Activated B cell treated with CpG ODN at 0.5 μM for 24 hours (primary cell): ENCODE results near the gene SPEF1. TPM values are rescaled to one million over a fixed set of nuclear protein-coding genes. Genes with fewer than 3 reads are reported as not detected.

Experiments
- ATAC-seq: fragments of 200-7000 bp; cut with Tn5 transposase; one replicate; pipeline ENCODE4 v1.10.0; 2021; ENCODE audit warnings: low read depth, mild to moderate bottlenecking, moderate library complexity
- CTCF ChIA-PET: fragments of 350-600 bp; sonication (Branson Sonifier 250); formaldehyde crosslinking; loops from one replicate; lab custom pipeline; 2021; ENCODE audit warnings: antibody characterized with exemption; lab: Charles Lee
- POLR2A ChIA-PET: fragments of 350-600 bp; sonication (Branson Sonifier 250); formaldehyde crosslinking; loops from one replicate; lab custom pipeline; 2021; ENCODE audit warnings: antibody characterized with exemption; lab: Charles Lee
- DNase-seq: peaks from one replicate; pipeline ENCODE4 v3.0.0; 2022
- H3K27ac Mint-ChIP-seq: one replicate; pipeline ENCODE4 v1.8.0; 2020; ENCODE audit warnings: mixed read lengths
- H3K27me3 Mint-ChIP-seq: one replicate; pipeline ENCODE4 v1.8.0; 2021; ENCODE audit warnings: mixed read lengths
- H3K36me3 Mint-ChIP-seq: one replicate; pipeline ENCODE4 v1.8.0; 2021; ENCODE audit warnings: low read depth, mixed read lengths
- H3K4me1 Mint-ChIP-seq: one replicate; pipeline ENCODE4 v1.8.0; 2021; ENCODE audit warnings: mixed read lengths
- H3K4me3 Mint-ChIP-seq: one replicate; pipeline ENCODE4 v1.8.0; 2020; ENCODE audit warnings: mild to moderate bottlenecking, mixed read lengths
- H3K9me3 Mint-ChIP-seq: one replicate; pipeline ENCODE4 v1.8.0; 2020; ENCODE audit warnings: mixed read lengths
- intact Hi-C: fragments of 100-400 bp; cut with micrococcal nuclease; formaldehyde crosslinking; loops from one replicate; pipeline ENCODE4 v1.15.1; 2024
- total RNA-seq: library from RNA; stranded (reverse); gene quantifications from 2 replicates; pipeline ENCODE4 v1.2.3, GENCODE V29; 2022
- TF ChIP-seq, protein P1 (sequence below): fragments of 200-600 bp; IDR thresholded peaks from one replicate; pipeline ENCODE4 v1.8.0; 2022; ENCODE audit warnings: antibody characterized with exemption, mild to moderate bottlenecking

The SPEF1 gene
- total RNA-seq, 1 donor from 2014 or later = not detected

DNA sequence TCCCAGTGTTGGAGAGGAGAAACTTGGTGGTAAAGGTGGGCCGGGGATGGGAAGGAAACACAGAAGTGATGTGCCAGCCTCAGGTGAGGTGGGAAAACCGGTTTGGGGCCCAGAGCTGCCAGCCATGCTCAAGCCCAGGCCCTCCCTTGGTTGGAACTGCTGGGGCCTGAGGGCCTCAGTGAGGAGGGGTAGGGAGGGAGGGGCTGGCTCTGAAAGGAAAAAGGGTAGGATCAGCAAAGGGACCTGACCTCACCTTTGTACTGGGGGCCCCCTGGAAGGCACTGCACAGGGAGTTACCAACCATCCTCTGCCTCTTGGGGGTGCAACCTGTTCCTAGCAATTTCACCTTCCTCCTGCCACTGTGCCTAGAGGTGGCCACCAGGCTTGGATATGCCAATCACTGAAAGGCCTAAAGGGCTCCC is 1.8 kb upstream of the SPEF1 start:
- Mint-ChIP-seq H3K9me3 (no peaks in the 10 kb centered on the region), H3K4me3 (no peak overlapping the region), H3K27me3 (peaks cover 2% of the 10 kb centered on the region), H3K36me3 (peaks cover 7% of the 10 kb centered on the region), H3K4me1 (peaks cover 48% of the 10 kb centered on the region), H3K27ac (peak overlapping the region; percentile 68)
- TF ChIP-seq, protein P1, sequence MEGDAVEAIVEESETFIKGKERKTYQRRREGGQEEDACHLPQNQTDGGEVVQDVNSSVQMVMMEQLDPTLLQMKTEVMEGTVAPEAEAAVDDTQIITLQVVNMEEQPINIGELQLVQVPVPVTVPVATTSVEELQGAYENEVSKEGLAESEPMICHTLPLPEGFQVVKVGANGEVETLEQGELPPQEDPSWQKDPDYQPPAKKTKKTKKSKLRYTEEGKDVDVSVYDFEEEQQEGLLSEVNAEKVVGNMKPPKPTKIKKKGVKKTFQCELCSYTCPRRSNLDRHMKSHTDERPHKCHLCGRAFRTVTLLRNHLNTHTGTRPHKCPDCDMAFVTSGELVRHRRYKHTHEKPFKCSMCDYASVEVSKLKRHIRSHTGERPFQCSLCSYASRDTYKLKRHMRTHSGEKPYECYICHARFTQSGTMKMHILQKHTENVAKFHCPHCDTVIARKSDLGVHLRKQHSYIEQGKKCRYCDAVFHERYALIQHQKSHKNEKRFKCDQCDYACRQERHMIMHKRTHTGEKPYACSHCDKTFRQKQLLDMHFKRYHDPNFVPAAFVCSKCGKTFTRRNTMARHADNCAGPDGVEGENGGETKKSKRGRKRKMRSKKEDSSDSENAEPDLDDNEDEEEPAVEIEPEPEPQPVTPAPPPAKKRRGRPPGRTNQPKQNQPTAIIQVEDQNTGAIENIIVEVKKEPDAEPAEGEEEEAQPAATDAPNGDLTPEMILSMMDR = no peak
- POLR2A ChIA-PET = interaction anchor here (0.7 to 2.5 kb wide), 3 partner anchors 12 to 38 kb away, joined by 3 to 16 read pairs (median 4); partner anchors contain the start of gene ADISSP
- no peak for DNase-seq
- ATAC-seq = no peak
- CTCF ChIA-PET = no interaction called here
- intact Hi-C loops = no loop called here

DNA sequence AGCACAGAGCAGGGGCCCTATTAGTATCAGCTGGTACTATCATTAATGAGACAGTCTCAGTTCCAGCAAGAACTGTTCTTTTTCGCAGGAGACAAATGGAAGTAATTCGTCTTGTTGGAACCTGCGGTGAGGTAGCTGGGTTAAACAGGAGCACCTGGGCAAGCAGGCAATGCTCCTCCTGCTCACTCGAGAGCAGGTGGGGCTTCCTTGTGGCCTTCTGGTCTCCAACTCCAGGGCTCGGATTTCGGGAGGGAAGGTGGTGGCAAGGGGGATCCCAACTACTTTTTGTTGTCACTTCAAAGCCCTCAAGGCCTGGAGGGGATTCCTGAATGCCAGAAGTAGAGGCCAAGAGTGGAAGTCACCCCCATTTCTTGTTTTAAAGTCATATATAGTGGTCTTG is 1.3 kb upstream of the SPEF1 start:
- no peak for ATAC-seq
- TF ChIP-seq, protein P1 = no peak
- peaks cover 46% of the 10 kb centered on the region for H3K4me1 Mint-ChIP-seq
- no peak for DNase-seq
- no peaks in the 10 kb centered on the region for H3K9me3 Mint-ChIP-seq
- ChIA-PET POLR2A (interaction anchor here (0.7 to 2.5 kb wide), 3 partner anchors 14 to 38 kb away, joined by 3 to 16 read pairs (median 16); partner anchors contain the start of genes ADISSP and AP5S1), CTCF (no interaction called here)
- intact Hi-C loops = no loop called here
- H3K4me3 Mint-ChIP-seq = no peak overlapping the region
- peaks cover 2% of the 10 kb centered on the region for H3K27me3 Mint-ChIP-seq
- H3K36me3 Mint-ChIP-seq = peaks cover 7% of the 10 kb centered on the region
- peak overlapping the region; percentile 24 for H3K27ac Mint-ChIP-seq

DNA sequence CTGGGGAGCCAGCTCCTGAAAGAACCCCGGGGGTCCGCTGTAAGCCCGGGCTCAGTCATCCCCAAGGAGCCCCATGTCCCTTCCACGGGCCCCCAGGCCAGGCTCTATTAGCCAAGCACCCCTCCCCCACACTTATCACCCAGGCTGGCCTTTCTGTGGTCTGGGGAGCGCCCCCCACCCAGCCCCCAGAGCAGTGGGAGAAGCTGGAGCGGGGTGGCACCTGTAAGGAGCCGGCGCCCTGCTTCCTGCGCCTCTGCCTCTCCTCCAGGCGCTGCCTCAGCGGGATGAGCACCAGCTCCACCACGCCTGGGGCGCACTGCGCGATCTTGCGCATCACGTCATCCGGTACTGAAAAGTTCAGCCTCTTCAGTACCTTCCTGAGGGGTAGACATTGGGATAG is 2.3 kb downstream of the SPEF1 start:
- no peak for ATAC-seq
- CTCF ChIA-PET = interaction anchor here (0.7 to 3.6 kb wide), 2 partner anchors 11 to 76 kb away, joined by 3 to 18 read pairs; partner anchors contain the start of gene ADISSP
- DNase-seq = no peak
- TF ChIP-seq, protein P1 = no peak
- Mint-ChIP-seq H3K9me3 (no peaks in the 10 kb centered on the region), H3K4me3 (no peak overlapping the region), H3K27me3 (peaks cover 2% of the 10 kb centered on the region), H3K4me1 (peaks cover 37% of the 10 kb centered on the region), H3K27ac (no peak overlapping the region), H3K36me3 (no peaks in the 10 kb centered on the region)
- intact Hi-C loops = no loop called here
- POLR2A ChIA-PET = interaction anchor here (0.6 to 3.8 kb wide), 5 partner anchors 7 to 42 kb away, joined by 3 to 33 read pairs (median 9); partner anchors contain the start of genes ADISSP, AP5S1, CDC25B and CENPB

- intact Hi-C loops = loop anchor here (1.0 kb wide), 1 partner anchor 10 kb away; no protein-coding TSS in a partner anchor
- ChIA-PET POLR2A (interaction anchor here (0.5 to 3.8 kb wide), 7 partner anchors 8 to 1278 kb away, joined by 3 to 33 read pairs (median 7); partner anchors contain the start of genes ADISSP, AP5S1, CDC25B and CENPB), CTCF (interaction anchor here (0.7 to 3.6 kb wide), 4 partner anchors 8 to 77 kb away, joined by 3 to 18 read pairs (median 3); partner anchors contain the start of genes ADISSP and CENPB)
- Mint-ChIP-seq H3K27me3 (peaks cover 2% of the 10 kb centered on the region), H3K4me3 (peak overlapping the region; percentile 87), H3K27ac (no peak overlapping the region), H3K4me1 (peaks cover 37% of the 10 kb centered on the region), H3K9me3 (no peaks in the 10 kb centered on the region), H3K36me3 (no peaks in the 10 kb centered on the region)
- DNase-seq (peak; percentile 52), ATAC-seq (peak; percentile 64)
- TF ChIP-seq, protein P1 = no peak
Measured at GRCh38 chr20:3777716-3778629, 3.3 kb downstream of the SPEF1 start.
